ENCODE data around the gene MEI1.

The MEI1 gene

DNA sequence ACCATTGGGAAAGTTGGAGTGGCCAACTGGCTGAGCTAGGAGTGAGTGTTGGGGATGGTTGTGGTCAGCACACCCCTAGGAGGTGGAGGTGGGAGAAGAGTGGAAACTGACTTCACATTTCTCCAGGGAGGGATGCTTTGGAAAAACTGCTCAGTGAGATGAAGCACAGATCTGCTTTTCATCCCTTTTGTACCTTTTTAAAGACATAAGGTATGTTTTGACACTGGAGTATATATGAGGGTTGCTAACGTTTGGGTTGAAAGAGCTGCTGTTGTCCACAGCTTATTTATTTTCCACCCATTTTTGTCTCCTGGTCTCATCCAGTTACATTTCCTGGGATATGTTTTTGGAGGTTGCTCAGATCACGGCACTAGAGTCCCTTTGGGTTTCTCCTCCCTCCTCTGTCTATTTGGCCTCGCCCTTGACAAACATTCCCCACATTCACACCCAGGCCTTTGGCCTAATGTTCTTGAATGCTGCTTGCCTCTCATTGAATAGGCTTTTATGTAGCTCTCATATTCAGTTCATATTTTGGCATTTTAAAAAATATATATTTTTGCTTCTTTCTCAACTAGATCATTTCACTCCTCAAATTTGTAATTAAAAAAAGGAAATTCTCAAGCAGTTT is 141.9 kb downstream of the MEI1 start:
- no peak for DNase-seq (ENCODE audit: low spot score)

DNA sequence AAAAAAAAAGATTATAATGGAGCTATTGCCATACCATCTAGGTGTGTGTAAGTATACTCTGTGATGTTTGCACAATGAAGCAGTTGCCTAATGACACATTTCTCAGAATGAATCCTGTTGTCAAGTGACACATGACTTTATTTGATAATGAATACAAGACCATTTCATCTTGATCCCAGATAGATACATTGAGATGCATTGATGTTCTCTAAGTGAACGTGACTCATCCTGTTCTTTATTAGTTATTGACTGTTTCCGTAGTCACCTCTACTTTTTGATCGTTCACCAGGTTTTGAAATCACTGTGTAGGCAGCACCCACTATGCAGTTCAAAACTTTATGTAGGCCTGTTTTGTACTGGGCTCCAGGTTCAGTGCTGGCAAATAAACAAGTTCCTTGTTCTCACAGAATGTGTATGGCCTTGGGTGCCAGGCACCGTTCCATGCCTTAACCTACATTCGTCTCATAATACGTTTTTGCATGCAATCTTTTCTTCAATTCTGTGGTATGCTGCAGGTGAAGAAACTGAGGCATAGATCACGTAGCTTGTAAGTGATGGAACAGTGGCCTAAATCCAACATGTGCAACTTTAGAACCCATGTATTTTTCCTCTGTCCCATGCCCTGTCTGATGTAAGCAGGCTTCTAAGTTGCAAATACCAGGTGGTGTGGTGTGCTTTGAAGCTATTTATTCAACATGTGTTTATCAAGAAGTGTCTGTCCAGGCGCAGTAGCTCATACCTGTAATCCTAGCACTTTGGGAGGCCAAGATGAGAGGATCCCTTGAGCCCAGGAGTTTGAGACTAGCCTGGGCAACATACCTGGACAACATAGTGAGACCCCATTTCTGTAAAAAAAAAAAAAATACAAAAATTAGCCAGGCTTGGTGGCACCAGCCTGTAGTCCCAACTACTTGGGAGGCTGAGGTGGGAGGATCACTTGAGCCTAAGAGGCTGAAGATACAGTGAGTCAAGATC is 144.0 kb downstream of the MEI1 start:
- DNase-seq (ENCODE audit: low spot score): no peak

DNA sequence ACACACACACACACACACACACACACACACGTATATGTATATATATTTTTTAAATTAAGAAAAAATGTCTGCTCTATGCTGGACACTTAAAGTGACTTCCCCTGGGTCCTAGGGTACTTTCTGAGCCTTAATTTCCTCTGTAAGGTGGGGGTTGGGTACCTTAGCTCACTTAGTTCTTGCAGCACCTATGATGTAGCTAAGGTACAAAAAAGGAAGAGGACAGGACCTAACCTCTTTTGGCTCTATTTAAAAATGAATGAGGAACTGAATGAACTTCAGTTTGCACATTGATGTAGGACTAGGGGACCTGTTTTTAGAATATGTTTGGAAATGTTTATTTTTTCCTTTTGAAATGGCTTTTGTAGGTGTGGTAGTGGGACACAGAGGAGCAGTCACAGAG is 144.7 kb downstream of the MEI1 start:
- DNase-seq (ENCODE audit: low spot score): no peak

DNA sequence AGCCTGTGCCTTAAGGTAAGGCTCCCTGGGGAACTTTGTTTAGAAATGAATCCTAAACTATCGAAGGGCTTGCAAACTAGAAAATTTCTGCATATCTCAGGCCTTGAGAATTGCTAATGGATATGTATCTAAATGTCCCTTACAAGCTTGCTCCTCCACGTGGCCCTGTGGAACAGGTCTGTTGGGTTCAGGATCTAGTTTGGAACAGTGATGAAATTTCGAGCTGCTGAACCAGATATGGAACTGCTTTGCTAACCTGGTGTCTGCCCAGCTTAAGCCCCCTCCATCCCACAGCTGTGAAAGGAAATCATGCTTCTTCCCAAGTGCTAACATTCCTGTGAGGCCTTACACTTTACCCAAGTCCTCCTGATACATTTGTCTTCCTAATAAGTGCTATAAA is 145.2 kb downstream of the MEI1 start:
- DNase-seq (ENCODE audit: low spot score): no peak

DNA sequence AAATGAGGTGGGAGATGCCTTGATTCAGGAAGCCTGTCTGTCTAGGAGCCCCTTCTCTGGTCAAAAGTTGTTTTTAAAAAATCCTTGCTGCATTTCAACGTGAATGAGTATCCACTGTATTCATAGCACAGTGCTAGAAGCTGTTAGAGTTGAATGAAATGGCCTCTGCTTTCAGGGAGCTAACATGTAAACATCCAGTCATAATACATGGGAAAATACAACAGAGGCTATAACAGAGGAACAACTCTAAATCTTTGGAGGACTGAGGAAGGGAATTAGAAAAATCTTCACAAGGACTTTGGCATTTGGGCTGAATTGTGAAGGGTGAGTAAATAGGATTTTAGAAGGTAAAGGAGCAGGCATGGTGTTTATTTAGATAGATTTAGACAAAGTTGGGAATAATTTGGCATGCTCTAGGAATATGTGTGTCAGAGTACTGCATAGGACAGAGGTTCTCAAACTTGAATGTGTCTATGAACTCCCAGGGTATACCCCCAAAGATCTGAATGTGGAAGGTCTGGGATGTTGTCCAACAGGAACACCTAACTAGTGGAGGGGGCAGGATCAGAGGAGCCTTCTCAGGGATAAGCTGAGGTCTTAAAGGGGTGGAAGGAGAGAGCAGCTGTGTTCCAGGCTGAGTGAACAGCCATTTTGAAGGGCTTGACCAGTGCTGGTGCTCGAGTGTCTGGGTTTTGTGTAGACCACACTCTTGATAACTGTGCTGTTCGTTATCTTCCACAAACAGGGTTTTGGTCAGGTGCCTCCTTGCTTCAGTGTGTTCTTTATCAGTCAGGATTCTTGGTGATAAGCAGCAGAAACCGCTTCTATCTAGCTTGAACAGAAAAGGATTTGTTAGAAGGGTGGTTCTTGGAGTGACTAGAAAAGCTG is 146.3 kb downstream of the MEI1 start:
- DNase-seq (ENCODE audit: low spot score): no peak

DNA sequence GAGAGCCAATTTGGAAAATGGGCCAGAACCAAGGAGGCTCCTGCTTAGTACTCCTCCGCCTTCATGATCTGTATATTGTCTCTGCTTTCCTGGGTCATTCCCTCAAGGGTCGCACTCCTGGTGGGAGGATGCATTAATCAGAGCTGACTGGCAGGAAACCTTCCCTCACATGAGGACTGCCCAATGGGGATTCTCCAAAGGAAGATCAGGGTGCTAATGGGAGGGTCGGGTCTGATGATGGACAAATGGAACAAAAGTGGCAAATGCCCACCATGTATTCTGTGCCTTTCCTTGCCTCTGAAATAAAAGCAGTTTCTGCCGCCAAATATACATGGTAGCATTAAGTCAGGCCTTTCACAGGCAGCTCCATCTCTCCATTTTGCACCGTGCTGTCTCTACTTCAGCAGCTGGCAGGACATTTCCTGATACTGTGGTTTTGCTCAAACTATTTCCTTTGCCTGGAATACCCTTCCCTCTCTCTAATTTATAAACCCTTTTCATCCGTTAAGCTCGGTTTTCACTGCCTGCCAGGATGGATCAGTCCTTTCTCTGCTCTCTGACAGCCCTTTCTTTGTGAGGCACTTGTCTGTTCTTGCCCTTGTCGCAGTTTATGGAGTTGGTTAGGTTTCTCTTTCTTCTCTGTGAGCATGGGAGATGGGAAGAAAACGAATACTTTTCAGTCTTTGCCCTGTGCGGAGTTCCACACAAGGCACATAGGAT is 147.1 kb downstream of the MEI1 start:
- no peak for DNase-seq (ENCODE audit: low spot score)

DNA sequence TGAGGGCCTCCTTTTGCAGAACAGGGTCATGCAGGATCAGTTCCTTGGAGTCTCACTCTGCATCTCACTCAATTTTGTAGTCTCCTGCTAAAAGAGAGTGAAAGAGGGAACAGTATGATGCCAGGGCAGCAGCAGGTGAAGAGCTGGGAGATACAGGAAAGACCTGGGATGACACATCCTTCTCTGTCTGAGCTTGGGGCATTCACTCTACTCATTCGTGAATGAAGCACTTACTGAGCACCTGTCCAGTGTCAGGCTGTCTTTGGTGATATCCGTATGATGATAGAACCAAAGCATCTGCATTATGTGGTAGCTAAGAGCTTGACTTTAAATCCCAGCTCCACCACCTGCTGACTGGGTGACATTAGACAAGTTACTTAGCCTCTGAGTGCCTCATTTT is 148.0 kb downstream of the MEI1 start:
- DNase-seq (ENCODE audit: low spot score): no peak

DNA sequence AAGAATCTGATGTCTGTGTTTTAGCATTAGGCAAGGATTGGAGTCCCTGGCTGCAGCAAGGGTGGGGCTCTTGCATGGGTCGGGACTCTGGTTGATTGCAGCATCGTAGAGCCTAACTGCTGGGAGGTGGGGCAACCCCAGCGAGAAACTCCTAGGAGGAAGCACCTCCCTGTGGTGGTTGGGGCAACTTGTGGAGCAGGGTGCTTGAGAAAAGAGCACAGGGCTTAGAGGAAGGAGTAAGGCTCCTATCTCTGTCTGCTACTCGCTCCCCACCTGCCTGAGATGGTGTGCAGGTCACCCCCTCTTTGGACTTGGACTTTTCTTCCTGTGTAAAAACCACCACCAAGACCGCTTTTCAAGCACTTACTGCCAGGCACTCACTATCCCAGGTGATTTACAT is 149.2 kb downstream of the MEI1 start:
- no peak for DNase-seq (ENCODE audit: low spot score)

Data from AG08396 (cell line).